HUES48 (cell line): ENCODE measurements around the gene FSD1.

Experiments
- H3K27ac ChIP-seq: one replicate; pipeline ENCODE4 v1.7.0; 2013; ENCODE audit warnings: low read depth, low read length, inconsistent platforms
- H3K27me3 ChIP-seq: 2 replicates; pipeline ENCODE4 v1.6.1; 2013; ENCODE audit warnings: mild to moderate bottlenecking, low read length; ENCODE audit not compliant: control insufficient read depth, insufficient read depth
- H3K36me3 ChIP-seq: 2 replicates; pipeline ENCODE4 v1.6.1; 2013; ENCODE audit warnings: low read length; ENCODE audit not compliant: control insufficient read depth, insufficient read depth
- H3K4me1 ChIP-seq: 2 replicates; pipeline ENCODE4 v1.6.1; 2013; ENCODE audit warnings: mild to moderate bottlenecking, low read length; ENCODE audit not compliant: control insufficient read depth, insufficient read depth
- H3K4me3 ChIP-seq: 2 replicates; pipeline ENCODE4 v1.5.1; 2013; ENCODE audit warnings: mild to moderate bottlenecking, low read depth, low read length
- H3K9ac ChIP-seq: 2 replicates; pipeline ENCODE4 v1.6.1; 2013; ENCODE audit warnings: mild to moderate bottlenecking, low read depth, low read length, moderate library complexity
- H3K9me3 ChIP-seq: 2 replicates; pipeline ENCODE4 v1.6.1; 2013; ENCODE audit warnings: low read length; ENCODE audit not compliant: control insufficient read depth, insufficient read depth

The FSD1 gene

DNA sequence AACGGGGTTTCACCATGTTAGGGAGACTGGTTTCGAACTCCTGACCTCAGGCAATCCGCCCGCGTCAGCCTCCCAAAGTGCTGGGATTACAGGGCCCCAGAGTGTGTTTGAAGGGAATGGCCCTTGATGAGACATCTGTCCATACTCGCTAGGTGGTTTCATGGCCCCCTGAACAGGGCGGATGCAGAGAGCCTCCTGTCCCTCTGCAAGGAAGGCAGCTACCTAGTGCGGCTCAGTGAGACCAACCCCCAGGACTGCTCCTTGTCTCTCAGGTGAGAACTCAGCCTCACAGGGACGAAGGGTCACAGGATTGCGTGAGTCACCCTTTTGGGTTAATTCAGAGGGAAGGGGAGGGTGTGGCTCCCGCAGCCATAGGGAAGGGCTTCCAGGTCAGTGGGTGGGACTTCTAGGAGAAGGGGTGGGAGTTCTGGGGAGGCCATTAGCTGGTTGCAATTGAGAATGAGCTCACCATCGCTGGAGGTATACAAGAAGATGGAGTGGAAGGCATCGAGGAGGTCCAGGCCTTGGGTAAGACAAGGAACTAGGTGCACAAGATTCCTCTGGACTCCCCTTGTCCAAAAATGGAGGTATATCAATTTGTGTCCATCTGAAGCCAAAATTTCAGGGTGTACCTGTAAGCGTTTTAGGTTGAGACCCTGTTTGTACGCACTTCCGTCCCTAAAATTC lies 16.2 kb upstream of the FSD1 start:
- no peak overlapping the region for H3K27ac ChIP-seq
- H3K4me3 ChIP-seq = no peak overlapping the region
- no peaks in the 10 kb centered on the region for H3K4me1 ChIP-seq
- H3K27me3 ChIP-seq = no peaks in the 10 kb centered on the region
- no peaks in the 10 kb centered on the region for H3K9me3 ChIP-seq
- H3K9ac ChIP-seq = no peak overlapping the region
- H3K36me3 ChIP-seq = no peaks in the 10 kb centered on the region

DNA sequence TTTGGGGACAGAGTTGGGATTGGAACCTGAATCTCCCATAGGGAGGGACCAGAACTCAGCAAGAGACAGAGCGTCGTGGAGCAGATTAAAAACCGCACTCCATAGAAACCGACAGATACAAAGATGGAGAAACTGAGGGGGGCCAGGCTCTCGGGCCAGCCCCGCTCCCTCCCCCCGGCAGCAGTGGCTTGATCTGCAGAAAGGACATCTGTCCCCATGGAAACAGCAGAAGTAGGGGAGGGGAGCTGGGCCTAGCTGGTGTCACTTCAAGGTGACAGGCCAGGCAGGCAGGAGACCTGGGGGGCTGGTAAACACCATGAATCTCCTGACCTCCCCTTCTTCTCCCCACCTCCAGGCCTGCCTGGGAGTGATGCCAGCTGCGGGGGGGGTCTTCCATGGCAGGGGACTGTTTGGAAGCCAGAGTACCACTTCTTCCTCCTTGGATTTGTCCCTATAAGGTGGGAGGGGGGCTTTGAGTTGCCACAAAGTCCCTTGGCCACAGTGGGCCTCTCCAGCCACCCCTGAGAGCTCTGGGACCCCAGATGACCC lies 13.1 kb upstream of the FSD1 start:
- H3K36me3 ChIP-seq = no peaks in the 10 kb centered on the region
- no peak overlapping the region for H3K4me3 ChIP-seq
- no peaks in the 10 kb centered on the region for H3K4me1 ChIP-seq
- H3K27me3 ChIP-seq = no peaks in the 10 kb centered on the region
- no peaks in the 10 kb centered on the region for H3K9me3 ChIP-seq
- no peak overlapping the region for H3K9ac ChIP-seq
- H3K27ac ChIP-seq = no peak overlapping the region

DNA sequence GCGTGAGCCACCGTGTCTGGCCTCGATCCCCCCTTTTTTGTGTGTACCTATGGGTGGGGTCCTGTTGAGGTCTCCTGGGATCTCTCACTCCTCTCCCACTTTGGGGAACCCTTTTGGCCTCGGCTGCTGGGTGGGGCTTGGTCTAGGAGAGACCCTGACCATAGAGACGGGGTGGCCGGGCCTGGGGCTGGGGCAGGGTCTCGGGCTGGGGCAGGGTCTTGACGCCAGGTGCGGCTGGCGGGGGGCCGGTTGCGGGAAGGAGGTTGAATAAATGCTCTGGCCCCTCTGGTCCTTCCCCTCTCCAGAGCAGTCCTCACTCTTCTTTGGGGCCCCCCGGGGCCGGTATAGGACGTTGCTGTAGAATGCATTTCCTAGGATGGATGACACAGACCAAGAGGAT lies 11.9 kb upstream of the FSD1 start:
- Histone ChIP-seq H3K9ac (no peak overlapping the region), H3K27me3 (no peaks in the 10 kb centered on the region), H3K4me1 (no peaks in the 10 kb centered on the region), H3K9me3 (no peaks in the 10 kb centered on the region), H3K4me3 (no peak overlapping the region), H3K36me3 (no peaks in the 10 kb centered on the region), H3K27ac (no peak overlapping the region)

DNA sequence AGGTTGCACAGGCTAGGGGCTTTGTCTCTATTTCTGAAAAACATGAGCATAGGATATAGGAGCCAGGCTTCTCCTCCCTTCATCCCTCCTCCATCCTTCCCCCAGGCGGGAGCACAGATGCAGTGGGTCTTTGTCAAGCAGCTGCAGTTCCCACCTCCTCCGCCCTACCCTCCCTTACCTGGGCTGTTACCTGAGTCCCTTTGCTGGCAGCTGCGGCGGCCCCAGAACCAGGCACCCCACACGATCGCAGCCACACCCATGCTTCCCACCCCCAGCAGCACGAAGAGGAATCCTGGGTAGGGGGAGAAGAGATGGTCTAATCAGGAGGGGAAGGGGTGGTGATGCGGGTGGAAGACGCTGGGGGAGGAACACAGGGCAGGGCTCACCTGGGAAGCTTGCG lies 10.0 kb upstream of the FSD1 start:
- Histone ChIP-seq H3K36me3 (no peaks in the 10 kb centered on the region), H3K9me3 (no peaks in the 10 kb centered on the region), H3K4me1 (no peaks in the 10 kb centered on the region), H3K4me3 (no peak overlapping the region), H3K27ac (no peak overlapping the region), H3K27me3 (no peaks in the 10 kb centered on the region), H3K9ac (no peak overlapping the region)

DNA sequence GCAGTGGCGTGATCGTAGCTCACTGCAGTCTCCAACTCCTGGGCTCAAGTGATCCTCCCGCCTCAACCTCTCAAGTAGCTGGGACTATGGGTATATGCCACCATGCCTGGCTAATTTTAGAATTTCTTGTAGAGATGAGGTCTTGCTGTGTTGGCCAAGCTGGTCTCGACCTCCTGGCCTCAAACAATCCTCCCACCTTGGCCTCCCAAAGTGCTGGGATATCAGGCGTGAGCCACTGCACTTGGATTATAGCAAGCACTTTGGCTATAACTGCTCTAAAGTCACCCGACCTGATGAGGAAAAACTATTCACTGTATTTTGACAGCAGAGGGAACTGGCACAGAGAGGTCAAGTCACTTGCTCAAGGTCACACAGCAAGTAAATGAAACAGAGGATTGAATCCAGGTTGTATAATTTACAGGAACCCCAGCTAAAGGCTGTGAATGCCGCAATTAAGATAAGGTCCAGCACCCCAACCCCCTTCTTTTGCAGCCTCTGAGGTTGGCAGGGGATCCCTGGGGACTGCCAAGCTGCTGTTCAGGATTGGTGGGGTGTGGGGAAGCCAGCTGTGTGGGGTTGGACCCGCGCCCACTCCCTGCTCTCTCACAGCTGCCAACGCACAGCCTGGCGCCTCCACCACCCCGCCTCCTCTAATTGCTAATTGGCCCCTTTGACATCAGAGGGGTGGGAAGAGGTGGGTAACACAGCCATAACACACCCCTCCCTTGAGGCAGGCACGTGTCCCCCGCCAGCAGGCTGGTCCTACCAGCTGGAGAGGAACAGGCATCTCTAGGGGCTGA lies 8.2 kb upstream of the FSD1 start:
- Histone ChIP-seq H3K27me3 (no peaks in the 10 kb centered on the region), H3K36me3 (no peaks in the 10 kb centered on the region), H3K9ac (no peak overlapping the region), H3K27ac (no peak overlapping the region), H3K4me1 (no peaks in the 10 kb centered on the region), H3K4me3 (no peak overlapping the region), H3K9me3 (no peaks in the 10 kb centered on the region)

DNA sequence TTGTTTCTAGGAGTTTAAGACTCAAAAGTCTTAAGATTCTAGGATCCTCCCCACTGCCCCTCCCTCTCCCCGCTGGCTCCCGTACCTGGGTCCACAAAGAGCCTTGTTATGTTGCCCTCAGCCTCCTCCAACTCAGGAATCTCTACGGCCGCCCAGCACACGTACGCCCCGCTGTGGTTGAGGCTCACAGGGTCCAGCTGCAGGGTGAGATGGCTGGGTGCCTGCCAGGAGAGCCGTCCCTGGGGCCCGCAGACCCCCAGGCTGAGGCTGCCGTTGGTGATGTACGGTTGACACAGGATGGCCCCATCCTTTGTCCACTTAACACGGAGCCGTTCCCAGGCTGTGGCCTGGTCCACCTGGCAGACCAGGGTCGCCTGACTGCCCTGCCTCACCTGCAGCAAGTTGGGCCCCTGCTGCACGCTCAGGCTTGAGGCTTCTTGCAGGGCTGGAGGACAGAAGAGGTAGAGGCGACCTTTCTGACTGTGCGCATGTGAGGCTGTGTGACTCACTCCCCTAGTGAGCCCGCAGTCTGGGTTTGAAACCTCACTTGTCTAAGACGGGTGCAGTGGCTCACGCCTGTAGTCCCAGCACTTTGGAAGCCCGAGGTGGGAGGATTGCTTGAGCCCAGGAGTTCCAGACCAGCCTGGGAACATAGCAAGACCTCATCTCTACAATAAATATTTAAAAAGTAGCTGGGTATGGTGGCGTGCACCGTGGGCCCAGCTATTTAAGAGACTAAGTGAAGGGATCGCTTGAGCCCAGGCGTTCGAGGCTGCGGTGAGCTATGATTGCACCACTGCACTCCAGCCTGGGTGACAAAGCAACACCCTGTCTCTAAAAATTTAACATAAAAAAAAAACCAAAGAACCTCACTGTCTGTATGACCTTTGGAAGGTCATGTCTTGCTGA lies 6.2 kb upstream of the FSD1 start:
- H3K4me1 ChIP-seq = no peaks in the 10 kb centered on the region
- H3K27me3 ChIP-seq = no peaks in the 10 kb centered on the region
- H3K9me3 ChIP-seq = no peaks in the 10 kb centered on the region
- H3K4me3 ChIP-seq = no peak overlapping the region
- H3K27ac ChIP-seq = no peak overlapping the region
- H3K9ac ChIP-seq = no peak overlapping the region
- no peaks in the 10 kb centered on the region for H3K36me3 ChIP-seq

DNA sequence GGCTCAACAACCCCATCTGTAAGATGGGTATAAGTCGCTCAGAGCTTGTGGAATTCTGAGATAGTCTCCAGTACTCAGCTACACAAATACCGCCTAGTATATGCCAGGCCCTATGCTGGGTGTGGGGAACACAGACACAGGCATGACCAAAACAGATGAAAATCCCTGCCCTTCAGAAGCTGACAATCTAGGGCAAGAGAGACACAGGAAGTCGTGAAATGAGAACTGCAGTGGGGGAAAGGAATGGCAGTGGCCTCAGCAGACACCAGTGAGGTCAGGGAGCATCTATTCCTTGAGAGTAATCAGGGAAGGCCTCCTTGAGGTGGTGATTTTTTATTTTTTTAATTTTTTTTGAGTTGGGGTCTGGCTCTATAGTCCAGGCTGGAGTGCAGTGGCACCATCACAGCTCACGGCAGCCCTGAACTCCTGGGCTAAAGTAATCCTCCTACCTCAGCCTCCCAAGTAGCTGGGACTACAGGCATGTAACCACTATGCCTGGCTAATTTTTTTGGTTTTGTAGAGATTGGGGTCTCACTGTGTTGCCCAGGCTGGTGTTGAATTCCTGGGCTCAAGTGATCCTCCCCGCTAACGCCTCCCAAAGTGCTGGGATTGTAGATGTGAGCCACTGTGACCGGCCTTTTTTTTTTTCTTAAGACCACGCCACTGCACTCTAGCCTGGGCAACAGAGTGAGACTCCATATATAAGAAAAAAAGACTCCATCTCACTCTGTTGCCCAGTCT lies 5.4 kb upstream of the FSD1 start:
- Histone ChIP-seq H3K27me3 (no peaks in the 10 kb centered on the region), H3K36me3 (no peaks in the 10 kb centered on the region), H3K9me3 (no peaks in the 10 kb centered on the region), H3K4me1 (peaks cover 1% of the 10 kb centered on the region; the same call in 1 of the 2 replicates), H3K27ac (no peak overlapping the region), H3K9ac (no peak overlapping the region), H3K4me3 (no peak overlapping the region)

DNA sequence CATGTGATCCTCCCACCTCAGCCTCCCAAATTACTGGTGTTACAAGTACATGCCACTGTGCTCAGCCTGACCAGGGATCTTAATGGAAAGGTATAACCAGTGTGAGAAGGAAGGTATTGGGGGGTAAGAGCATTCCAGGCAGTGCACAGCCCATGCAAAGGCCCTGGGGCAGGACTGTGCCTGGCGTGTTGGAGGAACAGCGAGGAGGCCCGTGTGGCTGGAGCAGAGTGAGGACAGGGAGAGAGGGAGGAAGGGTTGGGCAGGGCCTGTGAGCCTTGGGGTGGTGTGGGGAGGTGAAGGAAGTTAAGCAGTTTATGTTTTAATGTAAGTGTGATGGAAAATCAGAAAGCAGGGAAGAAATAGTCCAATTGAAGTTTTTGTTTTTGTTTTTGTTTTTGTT lies 3.8 kb upstream of the FSD1 start:
- H3K36me3 ChIP-seq = no peaks in the 10 kb centered on the region
- no peaks in the 10 kb centered on the region for H3K9me3 ChIP-seq
- no peak overlapping the region for H3K9ac ChIP-seq
- H3K27ac ChIP-seq = no peak overlapping the region
- H3K4me3 ChIP-seq = no peak overlapping the region
- peaks cover 5% of the 10 kb centered on the region; the same call in 1 of the 2 replicates for H3K4me1 ChIP-seq
- no peaks in the 10 kb centered on the region for H3K27me3 ChIP-seq

DNA sequence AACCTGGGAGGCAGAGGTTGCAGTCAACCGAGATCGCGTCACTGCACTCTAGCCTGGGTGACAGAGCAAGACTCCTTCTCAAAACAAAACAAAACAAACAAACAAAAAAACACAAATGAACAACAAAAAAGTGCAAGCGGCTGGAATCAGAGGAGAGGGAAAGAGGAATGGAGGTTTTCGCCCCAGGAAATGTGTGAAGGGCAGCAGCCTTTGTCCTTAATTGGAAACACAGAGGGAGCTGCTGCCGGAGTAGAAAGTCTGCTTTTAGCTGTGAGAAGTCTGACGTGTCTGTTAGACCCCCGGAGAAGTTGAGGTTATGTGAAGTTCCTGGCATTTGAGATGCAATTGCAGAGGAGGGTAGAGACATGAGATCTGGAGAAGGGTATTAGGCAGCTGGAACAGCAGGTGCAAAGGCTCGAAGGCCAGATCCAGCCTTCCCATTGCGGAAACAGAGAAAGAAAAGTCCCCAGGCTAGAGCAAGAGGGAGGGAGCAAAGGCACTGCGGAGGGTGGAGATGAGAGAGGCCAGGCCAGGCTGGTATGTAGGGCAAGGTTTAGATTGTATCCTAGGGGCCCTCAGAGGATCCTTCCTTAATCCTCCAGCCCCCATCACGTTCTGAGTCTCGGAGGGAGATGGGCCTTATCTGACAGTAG lies 2.7 kb upstream of the FSD1 start:
- no peaks in the 10 kb centered on the region for H3K27me3 ChIP-seq
- peaks cover 5% of the 10 kb centered on the region; the same call in 1 of the 2 replicates for H3K4me1 ChIP-seq
- H3K36me3 ChIP-seq = peaks cover 7% of the 10 kb centered on the region
- H3K9me3 ChIP-seq = no peaks in the 10 kb centered on the region
- peak overlapping the region; percentile 22 for H3K27ac ChIP-seq
- no peak overlapping the region for H3K4me3 ChIP-seq
- H3K9ac ChIP-seq = no peak overlapping the region

DNA sequence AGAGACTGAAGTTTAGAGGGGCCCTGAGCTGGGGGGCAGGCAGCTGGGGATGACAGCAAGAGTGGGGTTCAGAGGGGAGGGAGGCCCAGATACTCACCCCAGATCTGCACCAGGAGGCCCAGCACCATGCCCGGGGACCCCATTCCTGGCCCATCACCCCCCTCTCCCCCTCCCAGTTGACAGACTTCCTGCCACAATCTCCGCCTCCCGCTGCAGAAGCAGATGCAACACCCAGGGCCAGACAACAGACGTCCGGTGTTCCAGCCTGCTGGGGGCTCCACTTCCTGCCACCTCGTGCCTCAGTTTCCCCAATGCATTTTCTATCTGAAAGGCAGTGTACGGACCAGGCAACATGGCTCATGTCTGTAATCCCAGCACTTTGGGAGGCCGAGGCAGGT lies 2.2 kb upstream of the FSD1 start, which contains the start of gene TMIGD2:
Gene TMIGD2, minus strand, starts transcription at position 147 of the 398 bp plus-strand sequence. Its CDS starts 4 bp downstream, at position 143.
- Histone ChIP-seq H3K9ac (no peak within 1 kb of the TSS), H3K4me1 (peaks cover 5% of the 10 kb centered on the region; the same call in 1 of the 2 replicates), H3K9me3 (no peaks in the 10 kb centered on the region), H3K4me3 (no peak within 1 kb of the TSS), H3K36me3 (peaks cover 9% of the 10 kb centered on the region), H3K27me3 (no peaks in the 10 kb centered on the region), H3K27ac (peak within 1 kb of the TSS; percentile 22)
